PC-9 (cell line): ENCODE results near the gene SYT2. TPM values are rescaled to one million over a fixed set of nuclear protein-coding genes. Genes with fewer than 3 reads are reported as not detected.

Experiments
- BruUV-seq: library from RNA; stranded (reverse); fragments of 400-500 nt; replicated peaks from 2 replicates; lab custom pipeline; 2021; lab: Mats Ljungman, UMichigan
- CTCF ChIA-PET: fragments of 300-600 bp; sonication (Branson Sonifier 250); formaldehyde crosslinking; loops from one replicate; lab custom pipeline; 2022; ENCODE audit warnings: antibody characterized with exemption; lab: Charles Lee
- POLR2A ChIA-PET: fragments of 300-600 bp; sonication (Branson Sonifier 250); formaldehyde crosslinking; loops from one replicate; lab custom pipeline; 2022; ENCODE audit warnings: antibody characterized with exemption; ENCODE audit not compliant: unreplicated experiment; lab: Charles Lee
- DNase-seq, 2 experiments: peaks; one replicate each; pipeline versions ENCODE4 v3.0.0 to v3.0.0-alpha.2; 2015 to 2022; ENCODE audit warnings: mixed read lengths in 1 of 2
- H2AFZ ChIP-seq: fragments of 200-600 bp; sonication (generic); 2 replicates; pipeline ENCODE4 v1.8.1; 2017; ENCODE audit warnings: antibody characterized with exemption
- H3F3A ChIP-seq: fragments of 200-600 bp; sonication (generic); 2 replicates; pipeline ENCODE4 v1.8.1; 2017; ENCODE audit warnings: antibody characterized with exemption, mild to moderate bottlenecking, low read depth; ENCODE audit not compliant: insufficient read depth
- H3K27ac ChIP-seq: fragments of 200-600 bp; sonication (generic); 2 replicates; pipeline ENCODE4 v1.6.1; 2016; ENCODE audit warnings: mixed run types
- H3K27me3 ChIP-seq: fragments of 200-600 bp; sonication (generic); 2 replicates; pipeline ENCODE4 v1.6.1; 2016; ENCODE audit warnings: low read depth, mixed run types; ENCODE audit not compliant: insufficient read depth
- H3K36me3 ChIP-seq: fragments of 200-600 bp; sonication (generic); 2 replicates; pipeline ENCODE4 v1.6.1; 2016; ENCODE audit warnings: low read depth, mixed run types
- H3K4me1 ChIP-seq: fragments of 200-600 bp; sonication (generic); replicated peaks from 2 replicates; pipeline ENCODE4 v1.6.1; 2016; ENCODE audit warnings: mixed run types; ENCODE audit not compliant: insufficient read depth
- H3K4me2 ChIP-seq: fragments of 200-600 bp; sonication (generic); 2 replicates; pipeline ENCODE4 v1.6.1; 2017; ENCODE audit warnings: mixed run types
- H3K4me3 ChIP-seq: fragments of 200-600 bp; sonication (generic); 2 replicates; pipeline ENCODE4 v1.6.1; 2016; ENCODE audit warnings: mixed run types
- H3K79me2 ChIP-seq: fragments of 200-600 bp; sonication (generic); 2 replicates; pipeline ENCODE4 v1.6.1; 2017; ENCODE audit warnings: low read depth, mixed run types
- H3K9me2 ChIP-seq: fragments of 200-600 bp; sonication (generic); 2 replicates; pipeline ENCODE4 v1.8.1; 2017; ENCODE audit warnings: mild to moderate bottlenecking; ENCODE audit not compliant: insufficient read depth
- H3K9me3 ChIP-seq: fragments of 200-600 bp; sonication (generic); 2 replicates; pipeline ENCODE4 v1.8.1; 2016; ENCODE audit warnings: low read depth; ENCODE audit not compliant: insufficient read depth
- H4K20me1 ChIP-seq: fragments of 200-600 bp; sonication (generic); 2 replicates; pipeline ENCODE4 v1.8.1; 2017; ENCODE audit not compliant: insufficient read depth
- CTCF ChIP-seq: fragments of 200-600 bp; sonication (generic); conservative IDR thresholded peaks from 2 replicates; pipeline ENCODE4 v1.6.1; 2017; ENCODE audit warnings: mixed run types, antibody characterized with exemption, mild to moderate bottlenecking, moderate library complexity
- EZH2 ChIP-seq: fragments of 200-600 bp; sonication (generic); IDR thresholded peaks from 2 replicates; pipeline ENCODE4 v1.8.0; 2017; ENCODE audit warnings: antibody characterized with exemption, low read depth
- intact Hi-C: fragments of 100-400 bp; cut with micrococcal nuclease; formaldehyde crosslinking; loops from one replicate; pipeline ENCODE4 v1.10.0; 2022; ENCODE audit not compliant: unreplicated experiment
- total RNA-seq: library from RNA; stranded (reverse); gene quantifications from 2 replicates; pipeline ENCODE4 v1.2.3, GENCODE V29; 2021

The SYT2 gene
- total RNA-seq, 1 experiment from 2014 or later, result 0.07 TPM

DNA sequence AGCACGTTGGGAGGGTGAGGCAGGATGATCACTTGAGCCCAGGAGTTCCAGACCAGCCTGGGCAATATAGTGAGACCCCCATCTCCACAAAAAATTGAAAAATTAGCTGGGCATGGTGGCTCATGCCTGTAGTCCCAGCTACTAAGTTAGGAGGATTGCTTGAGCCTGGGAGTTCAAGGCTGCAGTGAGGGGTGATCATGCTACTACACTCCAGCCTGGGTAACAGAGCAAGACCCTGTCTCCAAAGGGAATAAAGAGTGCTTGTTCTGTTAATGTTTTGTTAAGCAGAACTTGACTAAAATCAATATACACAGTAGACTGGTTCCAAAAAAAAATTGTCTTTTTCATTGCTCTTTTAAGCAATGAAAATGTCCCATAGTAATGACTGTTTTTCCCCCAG is 146.4 kb downstream of the SYT2 start:
- no TSS peak for BruUV-seq
- H3K4me3 ChIP-seq, result no peak overlapping the region
- no peak overlapping the region for H3K27ac ChIP-seq
- ChIA-PET POLR2A (no interaction called here), CTCF (no interaction called here)
- intact Hi-C loops, result no loop called here
- no peak overlapping the region for H3K4me2 ChIP-seq
- no peaks in the 10 kb centered on the region for H4K20me1 ChIP-seq
- peaks cover 9% of the 10 kb centered on the region; the same call in 1 of the 2 replicates for H3K36me3 ChIP-seq
- no peaks in the 10 kb centered on the region for H3K9me2 ChIP-seq
- H3F3A ChIP-seq, result no peaks in the 10 kb centered on the region
- no peak overlapping the region for H2AFZ ChIP-seq
- no peak for DNase-seq
- no peak for TF ChIP-seq CTCF
- TF ChIP-seq EZH2, result no peak
- no peaks in the 10 kb centered on the region for H3K79me2 ChIP-seq
- H3K4me1 ChIP-seq, result peaks cover 18% of the 10 kb centered on the region
- no peaks in the 10 kb centered on the region for H3K27me3 ChIP-seq
- H3K9me3 ChIP-seq, result no peaks in the 10 kb centered on the region

DNA sequence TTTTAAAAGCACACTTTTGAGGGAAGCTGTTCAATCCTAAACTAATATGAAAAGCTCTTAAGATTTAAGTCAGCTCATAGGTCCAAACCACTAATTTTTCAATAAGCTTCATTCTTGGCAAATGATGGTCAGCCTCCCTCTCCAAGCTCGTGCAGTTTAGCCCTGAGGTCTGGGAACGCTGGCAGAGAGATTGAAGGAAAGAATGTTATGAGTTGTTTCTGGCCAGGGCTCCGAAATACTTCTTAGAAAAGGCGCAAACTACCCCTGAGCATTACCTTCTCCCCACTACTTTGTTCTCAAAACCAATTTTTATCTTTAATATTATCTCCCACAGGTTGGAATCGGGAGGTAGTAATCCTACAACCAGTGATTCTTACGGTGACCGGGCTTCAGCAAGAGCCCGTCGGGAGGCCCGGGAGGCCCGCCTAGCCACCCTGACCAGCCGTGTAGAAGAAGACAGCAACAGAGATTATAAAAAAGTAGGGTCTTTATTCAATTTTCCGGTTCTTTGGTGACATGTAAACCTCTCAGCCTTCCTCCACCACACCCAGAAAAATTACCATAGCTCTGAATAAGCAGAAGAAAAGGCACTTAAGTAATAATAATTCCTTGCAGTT is 147.7 kb downstream of the SYT2 start:
- peaks cover 9% of the 10 kb centered on the region for H3K4me1 ChIP-seq
- H3K27ac ChIP-seq, result no peak overlapping the region
- no peak overlapping the region for H3K4me2 ChIP-seq
- no peak overlapping the region for H3K4me3 ChIP-seq
- DNase-seq, result no peak
- no peaks in the 10 kb centered on the region for H3K27me3 ChIP-seq
- ChIA-PET POLR2A (no interaction called here), CTCF (no interaction called here)
- H3K79me2 ChIP-seq, result no peaks in the 10 kb centered on the region
- H3K36me3 ChIP-seq, result 0 out of 2 replicates have a peak, but pooled peaks cover 5% of the 10 kb centered on the region
- no peaks in the 10 kb centered on the region for H3K9me2 ChIP-seq
- intact Hi-C loops, result no loop called here
- BruUV-seq, result no TSS peak
- no peaks in the 10 kb centered on the region for H3F3A ChIP-seq
- no peak overlapping the region for H2AFZ ChIP-seq
- H3K9me3 ChIP-seq, result no peaks in the 10 kb centered on the region
- TF ChIP-seq EZH2 (no peak), CTCF (no peak)
- no peaks in the 10 kb centered on the region for H4K20me1 ChIP-seq

GRCh38 chr1:202561726-202562443 is 148.4 kb downstream of the SYT2 start:
- no peaks in the 10 kb centered on the region for H3K9me2 ChIP-seq
- peaks cover 3% of the 10 kb centered on the region; the same call in 1 of the 2 replicates for H3K4me1 ChIP-seq
- no peak for DNase-seq
- H2AFZ ChIP-seq, result no peak overlapping the region
- H4K20me1 ChIP-seq, result no peaks in the 10 kb centered on the region
- 0 out of 2 replicates have a peak, but pooled peaks cover 5% of the 10 kb centered on the region for H3K36me3 ChIP-seq
- intact Hi-C loops, result no loop called here
- CTCF ChIA-PET, result no interaction called here
- no peak overlapping the region for H3K27ac ChIP-seq
- no TSS peak for BruUV-seq
- no peak overlapping the region for H3K4me3 ChIP-seq
- H3K27me3 ChIP-seq, result no peaks in the 10 kb centered on the region
- H3F3A ChIP-seq, result 0 out of 2 replicates have a peak, but pooled peaks cover 3% of the 10 kb centered on the region
- no peak overlapping the region for H3K4me2 ChIP-seq
- no peaks in the 10 kb centered on the region for H3K79me2 ChIP-seq
- TF ChIP-seq CTCF, result no peak
- no peak for TF ChIP-seq EZH2
- H3K9me3 ChIP-seq, result no peaks in the 10 kb centered on the region
- POLR2A ChIA-PET, result no interaction called here
